Testis (tissue), 2 donors: Measurements from ENCODE around the gene PACSIN2.

ENCODE experiments used
- POLR2A ChIP-seq: fragments of 450-650 bp; IDR thresholded peaks from one replicate; pipeline ENCODE4 v1.6.1; 2017; ENCODE audit warnings: antibody characterized with exemption, mild to moderate bottlenecking, moderate library complexity
- TF ChIP-seq, protein P1 (sequence below), 3 experiments: fragments of 450-650 bp in 2 of 3; fragments of 200-600 bp in 1 of 3; sonication (generic) in 1 of 3; IDR thresholded peaks; one replicate each; pipeline ENCODE4 v1.5.1; 2016 to 2019; ENCODE audit warnings: antibody characterized with exemption in 3 of 3, mild to moderate bottlenecking in 2 of 3, moderate library complexity in 1 of 3

DNA sequence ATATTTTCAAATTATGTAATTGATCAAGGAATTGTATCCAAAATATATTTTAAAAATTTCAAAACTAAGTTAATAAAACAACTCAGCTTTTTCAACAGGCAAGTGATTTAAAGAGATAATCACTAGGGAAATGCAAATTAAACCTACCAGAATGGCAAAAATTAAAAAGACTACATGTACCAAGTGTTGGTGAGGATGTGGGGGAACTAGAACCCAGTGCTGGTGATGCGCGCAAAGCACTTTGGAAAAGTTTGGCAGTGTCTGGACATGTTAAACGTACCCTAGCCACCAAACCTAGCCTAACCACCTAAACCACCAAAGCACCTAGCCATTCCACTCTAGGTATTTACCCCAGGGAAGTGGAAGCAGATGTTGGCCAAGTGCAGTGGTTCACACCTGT lies 22.9 kb downstream of the PACSIN2 start:
- TF ChIP-seq, protein P1, sequence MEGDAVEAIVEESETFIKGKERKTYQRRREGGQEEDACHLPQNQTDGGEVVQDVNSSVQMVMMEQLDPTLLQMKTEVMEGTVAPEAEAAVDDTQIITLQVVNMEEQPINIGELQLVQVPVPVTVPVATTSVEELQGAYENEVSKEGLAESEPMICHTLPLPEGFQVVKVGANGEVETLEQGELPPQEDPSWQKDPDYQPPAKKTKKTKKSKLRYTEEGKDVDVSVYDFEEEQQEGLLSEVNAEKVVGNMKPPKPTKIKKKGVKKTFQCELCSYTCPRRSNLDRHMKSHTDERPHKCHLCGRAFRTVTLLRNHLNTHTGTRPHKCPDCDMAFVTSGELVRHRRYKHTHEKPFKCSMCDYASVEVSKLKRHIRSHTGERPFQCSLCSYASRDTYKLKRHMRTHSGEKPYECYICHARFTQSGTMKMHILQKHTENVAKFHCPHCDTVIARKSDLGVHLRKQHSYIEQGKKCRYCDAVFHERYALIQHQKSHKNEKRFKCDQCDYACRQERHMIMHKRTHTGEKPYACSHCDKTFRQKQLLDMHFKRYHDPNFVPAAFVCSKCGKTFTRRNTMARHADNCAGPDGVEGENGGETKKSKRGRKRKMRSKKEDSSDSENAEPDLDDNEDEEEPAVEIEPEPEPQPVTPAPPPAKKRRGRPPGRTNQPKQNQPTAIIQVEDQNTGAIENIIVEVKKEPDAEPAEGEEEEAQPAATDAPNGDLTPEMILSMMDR (IDR thresholded peaks at IDR 0.05), result no peak
- TF ChIP-seq POLR2A, result no peak
